HEK293 (cell line): ENCODE measurements around the gene RPE65.

Experiments
- KLF1 ChIP-seq: fragments of 450-650 bp; formaldehyde crosslinking; IDR thresholded peaks from 2 replicates; pipeline ENCODE4 v1.5.1; 2016; ENCODE audit warnings: missing biosample characterization, missing genetic modification characterization
- REPIN1 ChIP-seq: fragments of 450-650 bp; formaldehyde crosslinking; IDR thresholded peaks from 2 replicates; pipeline ENCODE4 v1.5.1; 2017; ENCODE audit warnings: missing biosample characterization, missing genetic modification characterization, low read depth
- TCF7L2 ChIP-seq: IDR thresholded peaks from 2 replicates; pipeline ENCODE4 v1.6.1; 2011; ENCODE audit warnings: low read depth, mild to moderate bottlenecking, inconsistent platforms, low read length, moderate library complexity, borderline replicate concordance
- ZNF292 ChIP-seq: fragments of 450-650 bp; formaldehyde crosslinking; IDR thresholded peaks from 2 replicates; pipeline ENCODE4 v1.5.1; 2016; ENCODE audit warnings: low read depth, missing biosample characterization, missing genetic modification characterization, borderline replicate concordance
- ZNF335 ChIP-seq: fragments of 450-650 bp; formaldehyde crosslinking; conservative IDR thresholded peaks from 2 replicates; pipeline ENCODE4 v1.5.1; 2016; ENCODE audit warnings: missing biosample characterization, missing genetic modification characterization
- ZNF658 ChIP-seq: fragments of 450-650 bp; formaldehyde crosslinking; IDR thresholded peaks from 2 replicates; pipeline ENCODE4; 2016; ENCODE audit warnings: missing biosample characterization, missing genetic modification characterization
- TF ChIP-seq, protein P1 (sequence below): fragments of 450-650 bp; formaldehyde crosslinking; IDR thresholded peaks from 2 replicates; pipeline ENCODE4 v1.5.1; 2016; ENCODE audit warnings: missing biosample characterization, missing genetic modification characterization
- TF ChIP-seq, protein P2 (sequence below): fragments of 450-650 bp; formaldehyde crosslinking; IDR thresholded peaks from 2 replicates; pipeline ENCODE4 v1.5.1; 2016; ENCODE audit warnings: missing biosample characterization, missing genetic modification characterization

DNA sequence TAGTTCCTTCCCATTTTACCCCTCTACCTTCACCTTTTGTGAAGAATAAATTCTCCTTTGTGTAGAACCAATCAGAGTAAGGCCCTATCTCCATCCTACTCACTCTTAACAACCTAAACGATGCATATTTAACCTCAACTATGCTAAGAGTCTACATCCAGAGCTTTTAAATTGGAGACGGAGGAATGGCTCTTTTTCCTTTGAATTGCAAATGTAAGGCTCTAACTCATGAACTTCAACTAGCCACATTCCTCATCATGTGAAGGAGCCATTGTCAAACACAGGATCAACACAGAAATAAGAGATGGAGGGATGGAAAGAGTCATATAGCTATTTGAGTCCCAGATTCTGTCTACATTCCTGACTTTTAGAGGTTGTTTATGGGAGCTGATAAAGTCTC lies 28.9 kb upstream of the RPE65 start:
- no peak for TF ChIP-seq ZNF335 (tag by site-specific recombination)
- TF ChIP-seq, protein P1, sequence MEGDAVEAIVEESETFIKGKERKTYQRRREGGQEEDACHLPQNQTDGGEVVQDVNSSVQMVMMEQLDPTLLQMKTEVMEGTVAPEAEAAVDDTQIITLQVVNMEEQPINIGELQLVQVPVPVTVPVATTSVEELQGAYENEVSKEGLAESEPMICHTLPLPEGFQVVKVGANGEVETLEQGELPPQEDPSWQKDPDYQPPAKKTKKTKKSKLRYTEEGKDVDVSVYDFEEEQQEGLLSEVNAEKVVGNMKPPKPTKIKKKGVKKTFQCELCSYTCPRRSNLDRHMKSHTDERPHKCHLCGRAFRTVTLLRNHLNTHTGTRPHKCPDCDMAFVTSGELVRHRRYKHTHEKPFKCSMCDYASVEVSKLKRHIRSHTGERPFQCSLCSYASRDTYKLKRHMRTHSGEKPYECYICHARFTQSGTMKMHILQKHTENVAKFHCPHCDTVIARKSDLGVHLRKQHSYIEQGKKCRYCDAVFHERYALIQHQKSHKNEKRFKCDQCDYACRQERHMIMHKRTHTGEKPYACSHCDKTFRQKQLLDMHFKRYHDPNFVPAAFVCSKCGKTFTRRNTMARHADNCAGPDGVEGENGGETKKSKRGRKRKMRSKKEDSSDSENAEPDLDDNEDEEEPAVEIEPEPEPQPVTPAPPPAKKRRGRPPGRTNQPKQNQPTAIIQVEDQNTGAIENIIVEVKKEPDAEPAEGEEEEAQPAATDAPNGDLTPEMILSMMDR (tag by site-specific recombination): no peak
- TF ChIP-seq, protein P2, sequence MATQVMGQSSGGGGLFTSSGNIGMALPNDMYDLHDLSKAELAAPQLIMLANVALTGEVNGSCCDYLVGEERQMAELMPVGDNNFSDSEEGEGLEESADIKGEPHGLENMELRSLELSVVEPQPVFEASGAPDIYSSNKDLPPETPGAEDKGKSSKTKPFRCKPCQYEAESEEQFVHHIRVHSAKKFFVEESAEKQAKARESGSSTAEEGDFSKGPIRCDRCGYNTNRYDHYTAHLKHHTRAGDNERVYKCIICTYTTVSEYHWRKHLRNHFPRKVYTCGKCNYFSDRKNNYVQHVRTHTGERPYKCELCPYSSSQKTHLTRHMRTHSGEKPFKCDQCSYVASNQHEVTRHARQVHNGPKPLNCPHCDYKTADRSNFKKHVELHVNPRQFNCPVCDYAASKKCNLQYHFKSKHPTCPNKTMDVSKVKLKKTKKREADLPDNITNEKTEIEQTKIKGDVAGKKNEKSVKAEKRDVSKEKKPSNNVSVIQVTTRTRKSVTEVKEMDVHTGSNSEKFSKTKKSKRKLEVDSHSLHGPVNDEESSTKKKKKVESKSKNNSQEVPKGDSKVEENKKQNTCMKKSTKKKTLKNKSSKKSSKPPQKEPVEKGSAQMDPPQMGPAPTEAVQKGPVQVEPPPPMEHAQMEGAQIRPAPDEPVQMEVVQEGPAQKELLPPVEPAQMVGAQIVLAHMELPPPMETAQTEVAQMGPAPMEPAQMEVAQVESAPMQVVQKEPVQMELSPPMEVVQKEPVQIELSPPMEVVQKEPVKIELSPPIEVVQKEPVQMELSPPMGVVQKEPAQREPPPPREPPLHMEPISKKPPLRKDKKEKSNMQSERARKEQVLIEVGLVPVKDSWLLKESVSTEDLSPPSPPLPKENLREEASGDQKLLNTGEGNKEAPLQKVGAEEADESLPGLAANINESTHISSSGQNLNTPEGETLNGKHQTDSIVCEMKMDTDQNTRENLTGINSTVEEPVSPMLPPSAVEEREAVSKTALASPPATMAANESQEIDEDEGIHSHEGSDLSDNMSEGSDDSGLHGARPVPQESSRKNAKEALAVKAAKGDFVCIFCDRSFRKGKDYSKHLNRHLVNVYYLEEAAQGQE (tag by site-specific recombination): no peak
- no peak for TF ChIP-seq TCF7L2
- TF ChIP-seq REPIN1: no peak
- no peak for TF ChIP-seq KLF1
- no peak for TF ChIP-seq ZNF658
- TF ChIP-seq ZNF292 (tag by site-specific recombination): no peak
